ENCODE data around the gene NOX5. TPM values are rescaled to one million over a fixed set of nuclear protein-coding genes. Genes with fewer than 3 reads are reported as not detected.

The NOX5 gene
- polyA plus RNA-seq, 1 donor from 2014 or later: not detected

- Histone ChIP-seq H3K36me3 (ENCODE audit: insufficient read depth, low read length) (no peaks in the 10 kb centered on the region), H3K27me3 (ENCODE audit: insufficient read depth, low read depth, low read length) (no peaks in the 10 kb centered on the region), H3K9me3 (ENCODE audit: low read length) (no peaks in the 10 kb centered on the region), H3F3A (ENCODE audit: insufficient read depth, low read length, poor library complexity, severe bottlenecking) (no peaks in the 10 kb centered on the region), H4K20me1 (ENCODE audit: insufficient read depth) (no peaks in the 10 kb centered on the region), H3K4me2 (ENCODE audit: low read length) (no peak overlapping the region), H3K9ac (ENCODE audit: low read length) (no peak overlapping the region), H2AFZ (ENCODE audit: low read depth, low read length) (no peak overlapping the region), H3K27ac (ENCODE audit: low read length) (no peak overlapping the region), H3K79me2 (replicated peaks; ENCODE audit: insufficient read depth, low read length) (no peaks in the 10 kb centered on the region), H3K9me2 (ENCODE audit: insufficient read depth, low read length) (no peaks in the 10 kb centered on the region), H3K4me3 (ENCODE audit: low read length) (no peak overlapping the region)
- no peak for TF ChIP-seq POLR2AphosphoS5 (IDR thresholded peaks at IDR 0.05)
- TF ChIP-seq CTCF (IDR thresholded peaks at IDR 0.05; ENCODE audit: poor library complexity, severe bottlenecking): no peak
- no peak for TF ChIP-seq EP300 (conservative IDR thresholded peaks at IDR 0.05; ENCODE audit: poor library complexity, severe bottlenecking)
- no peak for TF ChIP-seq SMC3 (conservative IDR thresholded peaks at IDR 0.05; ENCODE audit: poor library complexity)
- no peak for TF ChIP-seq TAF1 (IDR thresholded peaks at IDR 0.05; ENCODE audit: low read depth)
- no peak for TF ChIP-seq MXI1 (conservative IDR thresholded peaks at IDR 0.05; ENCODE audit: poor library complexity, severe bottlenecking)
- no peak for TF ChIP-seq RAD21 (conservative IDR thresholded peaks at IDR 0.05)
- no peak for TF ChIP-seq REST (IDR thresholded peaks at IDR 0.05; ENCODE audit: borderline replicate concordance)
- no peak for TF ChIP-seq EZH2 (IDR thresholded peaks at IDR 0.05; ENCODE audit: borderline replicate concordance, insufficient read depth, low read length, poor library complexity, severe bottlenecking)
Measured at GRCh38 chr15:68990992-68991500, 23.4 kb upstream of the NOX5 start.

- no peak overlapping the region for H3K27ac ChIP-seq (ENCODE audit: low read length)
- TF ChIP-seq TAF1 (IDR thresholded peaks at IDR 0.05; ENCODE audit: low read depth) (no peak), EP300 (conservative IDR thresholded peaks at IDR 0.05; ENCODE audit: poor library complexity, severe bottlenecking) (no peak), RAD21 (conservative IDR thresholded peaks at IDR 0.05) (no peak), POLR2AphosphoS5 (IDR thresholded peaks at IDR 0.05) (no peak), CTCF (IDR thresholded peaks at IDR 0.05; ENCODE audit: poor library complexity, severe bottlenecking) (no peak), MXI1 (conservative IDR thresholded peaks at IDR 0.05; ENCODE audit: poor library complexity, severe bottlenecking) (no peak), REST (IDR thresholded peaks at IDR 0.05; ENCODE audit: borderline replicate concordance) (no peak), SMC3 (conservative IDR thresholded peaks at IDR 0.05; ENCODE audit: poor library complexity) (no peak), EZH2 (IDR thresholded peaks at IDR 0.05; ENCODE audit: borderline replicate concordance, insufficient read depth, low read length, poor library complexity, severe bottlenecking) (no peak)
Measured at GRCh38 chr15:68991723-68992122, 22.8 kb upstream of the NOX5 start.

More at GRCh38 chr15:68991723-68992122, 22.8 kb upstream of the NOX5 start:
- H3K79me2 ChIP-seq (replicated peaks; ENCODE audit: insufficient read depth, low read length): no peaks in the 10 kb centered on the region
- H3K9me2 ChIP-seq (ENCODE audit: insufficient read depth, low read length): no peaks in the 10 kb centered on the region
- H3K9ac ChIP-seq (ENCODE audit: low read length): no peak overlapping the region
- H3K9me3 ChIP-seq (ENCODE audit: low read length): no peaks in the 10 kb centered on the region
- no peaks in the 10 kb centered on the region for H3K27me3 ChIP-seq (ENCODE audit: insufficient read depth, low read depth, low read length)
- H3K4me2 ChIP-seq (ENCODE audit: low read length): no peak overlapping the region
- no peaks in the 10 kb centered on the region for H4K20me1 ChIP-seq (ENCODE audit: insufficient read depth)
- H3K36me3 ChIP-seq (ENCODE audit: insufficient read depth, low read length): no peaks in the 10 kb centered on the region
- H2AFZ ChIP-seq (ENCODE audit: low read depth, low read length): no peak overlapping the region
- H3K4me3 ChIP-seq (ENCODE audit: low read length): no peak overlapping the region
- no peaks in the 10 kb centered on the region for H3F3A ChIP-seq (ENCODE audit: insufficient read depth, low read length, poor library complexity, severe bottlenecking)
